NCI-H187 treated with DMSO at 0.1 percent for 48 hours (cell line): ENCODE data around the gene IGSF21.

Source experiments
- DNase-seq: peaks from one replicate; lab custom pipeline; 2025; lab: John Stamatoyannopoulos, UW

IGSF21 gene

GRCh38 chr1:18119771-18120377 is 12.3 kb downstream of the IGSF21 start:
- no peak for DNase-seq

GRCh38 chr1:18120638-18121037 is 13.0 kb downstream of the IGSF21 start:
- DNase-seq, result no peak

- DNase-seq, result no peak
Observed at GRCh38 chr1:18121072-18121820, 13.6 kb downstream of the IGSF21 start.

GRCh38 chr1:18123467-18123992 is 15.9 kb downstream of the IGSF21 start:
- no peak for DNase-seq

GRCh38 chr1:18124977-18125376 is 17.4 kb downstream of the IGSF21 start:
- no peak for DNase-seq

- DNase-seq, result no peak
Observed at GRCh38 chr1:18126616-18127015, 19.0 kb downstream of the IGSF21 start.

- DNase-seq, result no peak
Observed at GRCh38 chr1:18128298-18128697, 20.7 kb downstream of the IGSF21 start.

GRCh38 chr1:18130356-18130755 is 22.8 kb downstream of the IGSF21 start:
- DNase-seq, result no peak

GRCh38 chr1:18132022-18132710 is 24.6 kb downstream of the IGSF21 start:
- no peak for DNase-seq

- DNase-seq, result no peak
Observed at GRCh38 chr1:18132711-18133541, 25.3 kb downstream of the IGSF21 start.

- DNase-seq, result peak; percentile 68
Observed at GRCh38 chr1:18134324-18135046, 26.9 kb downstream of the IGSF21 start.

GRCh38 chr1:18137759-18138345 is 30.3 kb downstream of the IGSF21 start:
- DNase-seq, result no peak

GRCh38 chr1:18139198-18139981 is 31.8 kb downstream of the IGSF21 start:
- DNase-seq, result no peak

- no peak for DNase-seq
Observed at GRCh38 chr1:18140411-18140810, 32.8 kb downstream of the IGSF21 start.

- DNase-seq, result no peak
Observed at GRCh38 chr1:18141661-18142060, 34.1 kb downstream of the IGSF21 start.

GRCh38 chr1:18142471-18142870 is 34.9 kb downstream of the IGSF21 start:
- no peak for DNase-seq

GRCh38 chr1:18142969-18143368 is 35.4 kb downstream of the IGSF21 start:
- no peak for DNase-seq

GRCh38 chr1:18144062-18144461 is 36.5 kb downstream of the IGSF21 start:
- no peak for DNase-seq

GRCh38 chr1:18144916-18145647 is 37.5 kb downstream of the IGSF21 start:
- no peak for DNase-seq
